ENCODE data around the gene PRKAR2B.
A peak's percentile ranks its signal among the peaks of the same experiment; 100 is the strongest.

PRKAR2B gene

DNA sequence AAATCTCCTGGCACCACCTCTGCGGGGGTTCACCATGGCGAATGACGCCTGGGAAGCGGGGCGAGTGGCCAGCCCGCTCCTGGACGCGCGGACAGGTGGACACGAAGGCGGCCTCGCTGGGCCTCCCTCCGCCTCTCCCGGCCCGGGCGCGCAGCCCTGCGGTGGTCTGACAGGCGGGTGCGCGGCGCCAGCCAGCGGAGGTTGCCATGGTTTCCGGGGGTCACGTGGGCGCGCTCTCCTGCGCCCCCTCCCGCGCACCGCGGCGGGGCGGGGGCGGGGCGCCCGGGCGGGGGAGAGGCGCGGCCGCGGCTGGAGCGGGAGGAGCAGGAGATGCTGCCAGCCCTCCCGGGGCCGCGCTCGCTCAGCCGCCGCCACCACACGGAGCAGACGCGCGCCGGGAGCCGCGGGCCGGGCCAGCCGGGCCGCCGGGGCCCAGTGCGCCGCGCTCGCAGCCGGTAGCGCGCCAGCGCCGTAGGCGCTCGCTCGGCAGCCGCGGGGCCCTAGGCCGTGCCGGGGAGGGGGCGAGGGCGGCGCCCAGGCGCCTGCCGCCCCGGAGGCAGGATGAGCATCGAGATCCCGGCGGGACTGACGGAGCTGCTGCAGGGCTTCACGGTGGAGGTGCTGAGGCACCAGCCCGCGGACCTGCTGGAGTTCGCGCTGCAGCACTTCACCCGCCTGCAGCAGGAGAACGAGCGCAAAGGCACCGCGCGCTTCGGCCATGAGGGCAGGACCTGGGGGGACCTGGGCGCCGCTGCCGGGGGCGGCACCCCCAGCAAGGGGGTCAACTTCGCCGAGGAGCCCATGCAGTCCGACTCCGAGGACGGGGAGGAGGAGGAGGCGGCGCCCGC, at the start of gene PRKAR2B:
PRKAR2B (plus strand) TSS at position 359 of the 848 bp plus-strand sequence; CDS start at position 562, 203 bp downstream.
- DNase-seq: peak; percentile 88

- DNase-seq: no peak
Measured at GRCh38 chr7:106994833-106995232, 49.7 kb upstream of the PRKAR2B start.

- DNase-seq: no peak
Measured at GRCh38 chr7:106997487-106998271, 46.8 kb upstream of the PRKAR2B start.

GRCh38 chr7:106999023-106999422, 45.5 kb upstream of the PRKAR2B start:
- no peak for DNase-seq

DNA sequence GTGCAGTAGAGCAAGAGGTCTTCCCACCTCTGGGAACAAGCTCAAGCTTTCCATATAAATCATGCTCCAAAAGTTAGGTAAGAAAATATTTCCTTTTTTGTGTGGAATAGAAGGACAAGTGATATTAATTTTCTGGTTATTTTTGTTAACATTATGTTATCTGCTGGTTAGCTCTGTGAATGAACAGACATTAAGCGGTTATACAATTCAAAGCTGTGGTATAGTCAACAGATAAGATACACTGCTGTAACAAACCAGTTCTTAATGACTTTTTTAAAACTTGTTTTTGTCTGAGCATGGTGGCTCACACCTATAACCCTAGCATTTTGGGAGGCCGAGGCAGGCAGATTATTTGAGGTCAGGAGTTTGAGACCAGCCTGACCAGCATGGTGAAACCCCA, 43.0 kb upstream of the PRKAR2B start:
- DNase-seq: no peak

- DNase-seq: no peak
Measured at GRCh38 chr7:107002126-107002525, 42.4 kb upstream of the PRKAR2B start.

GRCh38 chr7:107002529-107002998, 41.9 kb upstream of the PRKAR2B start:
- DNase-seq: no peak

DNA sequence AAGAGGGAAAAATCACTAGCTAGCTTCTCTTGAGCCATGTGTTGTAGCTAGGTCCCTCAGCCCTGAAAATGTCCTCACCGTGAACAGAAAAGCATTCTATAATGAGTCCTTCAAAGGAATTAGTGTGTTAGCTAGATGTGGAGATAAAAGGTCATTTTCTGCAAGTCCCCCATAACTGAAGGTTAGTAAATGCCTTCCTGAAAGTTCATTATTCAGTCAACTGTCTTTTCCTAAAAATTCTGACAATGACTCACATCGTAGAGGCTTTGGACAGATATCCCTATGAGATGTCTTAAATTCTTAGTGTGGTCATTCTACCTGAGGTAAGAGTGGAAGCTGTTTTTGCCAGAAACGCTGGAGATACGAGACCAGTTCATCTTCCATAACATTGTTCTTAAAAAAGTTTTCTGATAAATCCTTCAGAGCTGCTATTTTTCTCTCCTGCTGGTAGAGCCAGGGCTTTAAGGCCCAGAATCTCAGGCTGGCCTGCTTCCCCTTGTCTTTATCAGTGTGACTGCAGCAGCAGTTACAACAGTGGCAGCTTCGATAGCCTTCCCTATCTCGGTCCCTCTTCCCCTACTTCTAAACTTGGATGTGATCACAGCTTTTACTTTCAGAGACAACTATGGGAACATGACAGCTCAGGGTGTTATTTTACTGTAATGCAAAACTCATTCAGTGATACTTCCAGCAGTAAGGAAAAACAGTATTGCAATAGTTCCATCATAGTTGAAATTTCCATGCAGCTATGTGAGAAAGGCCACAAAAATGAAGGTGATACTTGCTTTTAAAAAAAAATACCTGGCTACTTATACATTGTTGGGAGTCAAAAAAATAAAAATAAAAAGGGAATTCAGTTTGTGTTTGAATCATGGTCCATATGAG, 37.3 kb upstream of the PRKAR2B start:
- DNase-seq: no peak

DNA sequence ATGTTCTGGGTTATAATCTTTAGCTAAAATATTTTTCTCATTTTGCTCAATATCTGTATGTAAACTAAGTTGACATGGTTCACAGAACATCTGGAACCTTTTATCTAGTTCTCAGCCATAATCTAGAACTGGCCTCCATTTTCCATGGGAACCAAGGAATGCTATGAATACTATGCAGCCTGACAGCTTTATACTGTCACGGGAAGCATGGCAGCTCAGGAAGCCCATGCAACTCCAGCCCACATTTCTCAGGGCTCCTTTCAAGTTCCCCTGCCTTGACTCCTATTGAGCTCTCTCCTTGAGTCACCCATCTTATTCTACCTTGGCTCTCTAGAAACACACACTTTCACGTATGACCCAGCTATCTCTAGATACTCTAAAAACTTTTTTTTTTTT, 36.6 kb upstream of the PRKAR2B start:
- DNase-seq: no peak

- DNase-seq: no peak
Measured at GRCh38 chr7:107009846-107010203, 34.7 kb upstream of the PRKAR2B start.

DNA sequence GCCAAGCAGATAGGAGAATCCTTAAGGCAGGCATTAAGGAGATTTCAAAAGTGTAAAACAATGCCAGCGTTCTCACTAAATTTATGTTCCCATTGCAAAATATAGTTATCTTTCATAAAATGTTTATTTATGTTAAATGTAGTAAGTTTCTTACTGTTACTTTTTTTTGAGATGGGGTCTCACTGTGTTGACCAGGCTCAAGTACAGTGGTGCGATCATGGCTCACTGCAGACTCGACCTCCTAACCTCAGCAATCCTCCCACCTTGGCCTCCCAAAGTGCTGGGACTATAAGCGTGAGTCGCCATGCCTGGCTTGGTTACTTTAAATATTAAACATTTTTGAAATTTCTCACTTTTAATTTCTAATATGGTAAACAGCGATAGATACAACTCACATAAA, 31.8 kb upstream of the PRKAR2B start:
- no peak for DNase-seq

DNA sequence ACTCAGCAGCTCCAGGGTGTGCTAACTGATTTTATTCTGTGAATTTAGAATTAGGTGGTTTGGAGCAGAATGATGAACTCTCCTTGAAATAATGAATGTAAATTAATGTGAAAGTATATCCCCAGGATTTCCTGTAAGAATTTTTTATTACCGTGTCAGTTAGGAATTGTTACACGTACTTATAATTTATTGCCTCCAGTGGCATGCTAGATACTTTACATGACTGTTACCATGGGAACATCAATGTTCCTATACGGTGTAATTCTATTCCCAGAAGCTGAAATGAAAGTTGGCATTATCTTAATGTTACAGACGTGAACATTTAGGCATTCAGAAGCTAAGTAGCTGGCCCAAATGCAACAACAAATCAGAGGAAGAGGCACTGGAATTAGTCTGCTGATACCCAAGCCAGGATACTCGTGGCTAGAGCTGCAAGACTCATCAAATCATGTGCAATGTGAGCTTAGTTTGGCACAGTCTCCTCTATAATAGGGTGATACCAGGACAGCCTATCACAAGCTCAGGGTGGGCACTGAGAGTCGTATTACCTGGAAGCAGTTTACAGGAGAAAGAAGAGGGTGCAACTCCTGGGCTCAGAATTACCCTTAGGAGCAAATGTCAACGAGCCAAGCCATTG, 30.0 kb upstream of the PRKAR2B start:
- no peak for DNase-seq

DNA sequence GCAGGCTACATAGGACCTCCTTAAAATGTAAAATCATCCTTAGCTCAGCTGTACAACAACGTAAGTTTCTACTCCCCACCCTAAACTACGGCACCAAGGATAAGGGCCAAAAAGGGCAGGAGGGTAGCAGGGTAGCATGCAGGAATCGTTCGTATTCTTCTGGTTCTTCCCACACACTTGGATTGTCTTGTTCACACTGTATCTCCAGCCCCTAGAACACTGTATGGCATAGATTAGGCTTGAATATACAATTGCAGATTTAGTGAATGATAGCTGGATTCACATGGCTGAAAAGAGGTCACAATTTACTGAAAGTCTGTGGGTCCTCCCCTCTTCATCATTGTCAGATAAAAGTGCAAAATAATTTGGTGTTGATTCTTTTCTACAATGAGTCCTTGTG, 28.2 kb upstream of the PRKAR2B start:
- no peak for DNase-seq

- DNase-seq: no peak
Measured at GRCh38 chr7:107017965-107018719, 26.4 kb upstream of the PRKAR2B start.

GRCh38 chr7:107020400-107020799, 24.1 kb upstream of the PRKAR2B start:
- no peak for DNase-seq

- no peak for DNase-seq
Measured at GRCh38 chr7:107021600-107021999, 22.9 kb upstream of the PRKAR2B start.

DNA sequence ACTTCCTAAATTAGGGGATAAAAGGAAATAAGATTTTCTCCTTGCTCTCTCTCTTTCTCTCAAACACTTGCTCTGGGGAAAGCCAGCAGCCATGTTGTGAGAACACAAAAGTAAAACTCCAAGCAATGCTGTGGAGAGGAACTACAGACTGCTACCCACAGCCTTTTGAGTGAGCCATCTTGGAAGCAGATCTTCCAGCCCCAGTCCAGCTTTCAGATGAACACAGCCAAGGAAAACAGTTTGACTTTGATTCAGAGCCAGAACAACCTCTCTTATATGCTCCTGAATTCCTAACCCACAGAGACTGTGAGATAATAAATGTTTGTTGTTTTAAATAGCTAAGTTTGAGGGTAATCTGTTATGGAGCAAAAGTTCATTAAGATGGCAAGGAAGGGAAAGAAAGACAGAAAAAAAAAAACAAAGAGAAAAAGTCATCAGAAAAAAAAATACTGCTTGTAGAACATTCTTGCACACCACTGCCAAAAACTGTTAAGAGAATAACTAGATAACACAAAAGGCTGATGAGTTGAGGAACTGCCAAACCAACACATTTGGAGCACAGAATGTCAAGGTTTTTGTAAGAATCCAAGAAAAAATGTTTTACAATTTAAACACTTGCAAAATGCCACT, 20.9 kb upstream of the PRKAR2B start:
- no peak for DNase-seq

GRCh38 chr7:107024906-107025305, 19.6 kb upstream of the PRKAR2B start:
- no peak for DNase-seq

DNA sequence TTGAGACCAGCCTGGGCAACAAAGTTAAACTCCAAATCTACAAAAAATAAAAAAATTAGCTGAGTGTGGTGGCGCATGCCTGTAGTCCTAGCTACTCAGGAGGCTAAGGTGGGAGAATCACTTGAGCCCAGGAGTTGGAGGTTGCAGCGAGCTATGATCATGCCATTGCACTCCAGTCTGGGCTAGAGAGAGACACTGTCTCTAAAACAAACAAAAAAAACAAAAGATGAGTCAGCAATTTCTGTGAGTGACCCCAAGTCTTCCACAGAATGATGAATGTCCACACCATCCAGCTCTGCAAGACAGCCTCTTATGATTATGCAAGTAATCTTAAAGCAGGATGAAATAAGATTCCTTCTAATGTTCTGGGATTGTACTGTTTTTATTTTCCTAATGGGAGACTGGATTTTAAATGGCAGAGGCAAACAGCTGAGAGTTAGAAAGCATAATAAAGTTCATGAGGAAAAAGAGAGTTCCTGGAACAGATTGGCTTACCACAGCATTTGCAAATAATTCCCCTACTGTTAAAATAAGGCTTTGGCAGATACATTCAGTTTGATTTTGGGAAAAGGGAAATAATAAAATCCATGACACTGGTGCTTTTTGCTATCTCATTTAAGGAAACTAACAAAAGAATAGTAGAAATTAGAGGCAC, 18.9 kb upstream of the PRKAR2B start:
- no peak for DNase-seq

GRCh38 chr7:107026166-107026565, 18.3 kb upstream of the PRKAR2B start:
- DNase-seq: no peak

GRCh38 chr7:107027208-107027607, 17.3 kb upstream of the PRKAR2B start:
- no peak for DNase-seq
